Hypothalamus (tissue), 51 donors: ENCODE results near the gene CAMKMT.
"Not testable (repeated sequence)": the region's sequence is repeated elsewhere in the genome, so short reads cannot be mapped to it uniquely, and the experiment has no call there.

Experiments
- DNase-seq, 51 donors: peaks; one replicate each; lab custom pipeline; 2025; lab: John Stamatoyannopoulos, UW

Gene CAMKMT

DNA sequence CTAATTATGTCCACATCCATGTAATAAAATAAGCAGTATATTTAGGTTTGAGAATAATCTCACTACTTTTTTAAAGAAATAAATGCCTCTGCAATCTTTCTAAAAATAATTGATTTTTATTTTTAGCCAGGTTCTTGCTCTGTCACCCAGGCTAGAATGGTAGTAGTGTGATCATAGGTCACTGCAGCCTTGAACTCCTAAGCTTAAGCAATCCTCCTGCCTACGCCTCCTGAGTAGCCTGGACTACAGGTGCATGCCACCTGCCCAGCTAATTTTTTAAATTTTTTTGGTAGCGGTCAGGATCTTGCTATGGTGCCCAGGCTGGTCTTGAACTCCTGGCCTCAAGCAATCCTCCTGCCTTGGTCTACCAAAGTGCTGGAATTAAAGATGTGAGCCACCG, 133.3 kb downstream of the CAMKMT start:
- DNase-seq, result no peak

GRCh38 chr2:44495544-44495943, 133.8 kb downstream of the CAMKMT start:
- DNase-seq, result no peak

DNA sequence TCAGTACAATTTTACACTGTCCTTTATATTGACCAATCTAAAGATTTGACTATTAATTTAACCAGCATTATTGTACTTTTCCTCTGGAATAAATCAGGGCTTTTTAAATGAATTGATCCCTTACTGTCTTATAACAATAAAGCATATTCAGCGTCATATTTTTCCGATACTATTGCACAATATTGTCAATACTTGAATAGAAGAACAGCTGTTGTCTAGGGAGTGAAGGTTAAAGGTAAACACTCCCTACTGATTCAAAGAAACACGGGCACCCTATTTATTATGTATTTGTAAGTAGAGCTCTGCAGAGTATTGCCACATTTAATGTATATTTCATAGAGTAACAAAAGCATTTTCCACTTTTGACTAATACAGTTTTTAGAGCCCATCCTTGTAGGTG, 134.4 kb downstream of the CAMKMT start:
- no peak for DNase-seq

DNA sequence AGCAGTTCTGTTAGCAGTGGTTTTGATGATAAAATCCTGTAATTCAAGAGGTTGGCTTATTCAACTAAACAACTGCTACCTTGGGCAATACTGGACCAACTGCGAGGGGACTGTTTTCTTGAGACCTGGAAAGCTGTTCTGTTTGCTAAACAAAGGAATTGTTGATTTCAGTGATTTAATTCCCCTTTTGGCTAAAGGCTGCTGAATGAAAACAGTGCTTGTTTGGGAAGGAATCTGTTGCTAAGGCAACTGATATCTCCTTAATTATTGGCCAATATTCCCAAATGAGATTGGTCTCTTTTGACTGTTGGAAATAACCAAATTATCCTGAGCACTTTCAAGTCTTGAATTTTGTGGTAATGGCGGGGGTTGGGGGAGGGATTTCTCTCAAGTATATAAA, 136.8 kb downstream of the CAMKMT start:
- DNase-seq, result no peak

DNA sequence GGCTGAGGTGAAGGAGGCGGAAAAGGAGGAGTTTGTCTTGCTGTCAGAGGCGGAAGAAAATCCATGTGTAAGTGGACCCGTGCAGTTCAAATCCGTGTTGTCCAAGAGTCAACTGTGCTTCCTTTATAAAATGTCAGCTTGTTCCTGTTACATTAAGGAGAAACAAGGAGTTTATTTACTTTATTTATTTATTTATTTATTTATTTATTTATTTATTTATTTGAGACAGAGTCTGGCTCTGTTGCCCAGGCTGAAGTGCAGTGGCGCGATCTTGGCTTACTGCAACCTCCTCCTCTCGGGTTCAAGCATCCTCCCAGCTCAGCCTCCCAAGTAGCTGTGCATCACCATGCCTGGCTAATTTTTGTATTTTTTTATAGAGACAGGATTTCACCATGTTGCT, 143.9 kb downstream of the CAMKMT start:
- not testable (repeated sequence) for DNase-seq

GRCh38 chr2:44510246-44510645, 148.5 kb downstream of the CAMKMT start:
- DNase-seq, result no peak

DNA sequence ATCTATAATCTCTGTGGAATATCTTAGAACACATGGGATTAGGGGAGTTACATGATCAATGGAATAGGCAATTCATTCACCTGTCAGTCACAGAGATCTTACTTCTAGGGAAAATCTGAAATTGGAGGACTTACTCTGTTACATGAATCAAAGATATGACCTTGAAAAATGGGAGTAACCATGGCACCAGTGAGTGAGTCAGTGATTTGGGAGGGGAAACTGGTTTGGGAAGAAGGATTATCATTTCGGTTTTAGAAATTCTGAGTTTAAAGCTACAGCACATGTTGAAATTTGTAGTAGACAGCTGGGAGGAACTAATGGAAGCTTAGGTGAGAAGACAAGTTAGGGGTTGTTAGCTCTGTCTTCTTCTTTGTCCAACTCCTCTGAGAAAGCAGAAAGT, 153.7 kb downstream of the CAMKMT start:
- DNase-seq, result no peak

DNA sequence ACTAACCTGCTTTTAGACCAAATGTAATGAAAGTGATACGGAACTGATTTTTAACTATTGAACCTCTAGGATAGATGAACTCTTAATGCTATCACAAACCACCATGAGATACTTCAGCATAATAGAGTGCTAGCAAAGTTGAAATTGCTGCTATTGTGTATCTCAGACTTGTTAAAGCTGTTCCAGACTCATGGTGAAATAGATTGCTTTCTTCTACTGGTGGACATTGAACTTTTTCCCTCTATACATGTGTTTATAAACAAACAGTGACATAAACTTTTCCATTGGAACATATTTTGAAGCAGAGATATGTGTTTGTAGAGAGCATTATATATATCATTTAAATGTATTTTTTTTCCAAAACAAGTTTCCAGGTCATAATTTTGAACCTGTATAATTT, 157.3 kb downstream of the CAMKMT start:
- DNase-seq, result no peak

- no peak for DNase-seq
Observed at GRCh38 chr2:44522846-44523245, 161.1 kb downstream of the CAMKMT start.

DNA sequence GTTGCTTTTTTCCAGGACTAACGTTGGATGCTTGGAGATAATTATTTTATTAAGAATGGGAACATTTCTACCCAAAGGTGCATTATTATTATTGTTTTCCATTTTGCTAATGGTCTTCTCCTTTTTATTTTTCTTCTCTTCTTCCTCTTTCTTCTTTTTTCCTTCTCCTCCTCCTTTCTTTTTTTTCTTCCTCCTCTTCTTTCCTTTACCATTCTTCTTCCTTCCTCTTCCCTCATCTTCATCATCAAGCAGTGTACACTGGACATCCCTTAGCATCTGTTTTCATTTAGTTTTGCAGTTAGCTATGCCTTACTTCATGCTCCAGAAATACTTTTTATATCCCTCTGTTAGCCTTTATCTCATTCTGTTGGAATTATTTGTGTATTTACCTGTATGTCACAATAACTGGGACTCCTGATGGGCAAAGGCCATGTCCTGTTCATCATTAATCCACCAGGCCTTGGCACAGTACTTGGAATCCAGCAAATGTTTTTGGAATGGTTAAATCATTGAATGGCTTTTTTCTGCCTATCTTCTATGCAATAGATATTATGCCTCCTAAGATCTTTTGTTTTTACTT, 162.7 kb downstream of the CAMKMT start:
- DNase-seq, result no peak

DNA sequence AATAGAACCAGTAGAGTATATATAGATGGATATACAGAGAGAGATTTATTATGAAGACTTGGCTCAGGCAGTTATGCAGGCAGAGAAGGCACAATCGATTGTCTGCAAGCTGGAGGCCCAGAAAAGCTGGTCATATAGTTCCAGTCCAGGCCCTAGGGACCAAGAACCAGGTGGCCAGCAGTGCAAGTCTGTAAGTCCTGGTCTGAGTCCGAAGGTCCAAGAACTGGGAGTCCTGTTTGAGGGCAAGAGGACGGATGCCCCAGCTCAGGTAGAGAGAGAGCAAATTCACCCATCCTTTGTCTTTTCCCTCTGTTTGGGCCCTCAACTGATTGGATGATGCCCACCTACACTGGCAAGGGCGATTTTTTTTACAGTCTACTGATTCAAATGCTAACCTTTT, 164.6 kb downstream of the CAMKMT start:
- DNase-seq, result no peak

GRCh38 chr2:44528595-44528994, 166.8 kb downstream of the CAMKMT start:
- DNase-seq, result no peak

GRCh38 chr2:44529448-44529847, 167.7 kb downstream of the CAMKMT start:
- DNase-seq, result no peak

- no peak for DNase-seq
Observed at GRCh38 chr2:44531289-44531688, 169.5 kb downstream of the CAMKMT start.

DNA sequence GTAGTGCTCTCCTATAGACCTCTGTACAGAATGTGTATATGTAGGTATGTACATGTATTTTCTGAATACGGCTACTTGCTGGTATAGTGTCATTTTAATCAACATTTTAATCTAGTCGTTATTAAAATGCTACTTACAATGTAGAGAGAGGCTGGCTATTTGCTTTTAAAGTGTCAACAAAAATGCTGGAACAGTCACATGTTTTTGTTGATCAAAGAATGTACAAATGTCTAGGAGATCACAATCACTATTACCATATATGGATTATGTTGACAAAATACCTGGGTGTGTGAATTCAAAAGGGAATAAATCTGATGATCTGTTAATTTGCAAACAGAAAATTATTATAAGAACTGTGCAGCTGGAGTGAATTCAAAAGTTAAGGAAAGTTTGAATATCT, 170.3 kb downstream of the CAMKMT start:
- no peak for DNase-seq

DNA sequence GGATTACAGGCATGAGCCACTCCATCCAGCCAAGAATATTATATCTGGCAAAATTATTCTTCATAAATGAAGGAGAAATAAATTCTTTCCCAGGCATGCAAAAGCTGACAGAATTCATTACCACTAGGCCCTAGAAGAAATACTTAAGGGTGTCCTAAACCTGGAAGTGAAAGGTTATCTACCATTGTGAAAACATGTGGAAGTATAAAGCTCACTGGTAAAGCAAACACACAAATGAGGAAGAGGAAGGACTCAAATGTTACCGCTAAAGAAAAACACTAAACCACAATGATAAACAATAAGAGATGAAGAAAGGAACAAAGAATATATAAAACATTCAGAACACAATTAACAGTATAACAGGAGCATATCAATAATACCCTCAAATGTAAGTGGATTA, 171.8 kb downstream of the CAMKMT start:
- no peak for DNase-seq

DNA sequence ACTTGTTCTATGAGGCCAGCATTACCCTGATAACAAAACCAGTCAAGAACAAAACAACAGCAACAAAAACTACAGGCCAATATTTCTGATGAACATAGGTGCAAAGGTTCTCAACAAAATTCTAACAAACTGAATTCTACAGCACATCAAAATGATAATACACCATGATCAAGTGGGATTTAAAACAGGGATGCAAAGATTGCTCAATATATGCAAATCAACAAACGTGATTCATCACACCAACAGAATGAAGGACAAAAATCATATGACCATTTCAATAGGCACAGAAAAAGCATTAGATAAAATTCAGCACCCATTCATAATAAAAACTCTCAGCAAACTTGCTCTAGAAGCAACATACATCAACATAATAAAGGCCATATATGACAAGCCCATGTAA, 173.6 kb downstream of the CAMKMT start:
- no peak for DNase-seq

- no peak for DNase-seq
Observed at GRCh38 chr2:44537264-44537663, 175.5 kb downstream of the CAMKMT start.

- DNase-seq, result no peak
Observed at GRCh38 chr2:44542520-44542919, 180.8 kb downstream of the CAMKMT start.

DNA sequence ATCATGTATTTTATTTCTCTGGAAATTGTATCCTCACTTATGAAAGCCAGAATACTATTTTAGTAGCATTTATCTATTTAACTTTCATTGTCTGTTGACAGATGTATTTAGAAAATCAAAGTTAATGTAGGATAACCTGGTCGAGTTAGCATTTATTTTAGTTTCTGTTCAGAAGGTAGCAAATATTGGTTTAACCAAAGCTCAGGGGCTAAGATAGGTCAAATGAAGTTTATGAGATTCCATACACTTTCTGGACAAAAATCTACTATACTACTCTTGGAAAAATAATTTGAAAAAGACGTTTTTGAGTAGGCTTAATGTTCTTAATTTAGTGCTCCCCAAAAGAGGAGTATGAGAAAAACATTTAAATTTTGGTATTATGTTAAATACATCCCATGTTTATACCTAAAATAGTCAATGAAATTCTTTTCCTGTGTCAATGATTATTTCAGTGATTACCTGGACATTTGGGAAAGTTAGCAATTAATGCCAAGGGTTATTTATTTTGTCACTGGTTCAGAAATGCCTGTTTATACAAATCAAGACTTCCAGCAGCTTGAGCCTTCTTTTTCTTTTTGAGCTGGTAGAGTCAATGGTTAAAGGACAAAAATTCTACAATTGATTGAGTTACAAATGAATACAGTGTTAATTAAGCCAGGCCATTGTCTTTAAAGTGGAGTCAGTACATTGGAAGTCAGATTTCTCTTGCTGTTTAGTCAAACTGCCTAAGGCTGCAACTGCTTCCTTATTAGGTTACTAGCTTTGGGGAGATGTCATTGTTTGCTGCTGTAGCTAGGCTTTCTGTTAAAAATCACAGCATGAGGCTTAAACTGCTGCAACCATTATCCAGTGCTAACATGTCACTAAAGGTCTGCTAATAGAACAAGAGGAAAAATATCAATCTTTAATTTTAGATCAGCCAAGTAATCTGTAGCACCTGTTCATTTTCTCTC, 182.3 kb downstream of the CAMKMT start:
- no peak for DNase-seq

GRCh38 chr2:44545005-44545404, 183.3 kb downstream of the CAMKMT start:
- DNase-seq, result no peak

- no peak for DNase-seq
Observed at GRCh38 chr2:44546459-44547127, 184.8 kb downstream of the CAMKMT start.
